GM21447 (cell line): Measurements from ENCODE around the gene MAP4K3.

Experiments used
- ATAC-seq: cut with Tn5 transposase; IDR thresholded peaks from one replicate; pipeline ENCODE4 v1.9.1; 2021; ENCODE audit not compliant: unreplicated experiment

Gene MAP4K3

DNA sequence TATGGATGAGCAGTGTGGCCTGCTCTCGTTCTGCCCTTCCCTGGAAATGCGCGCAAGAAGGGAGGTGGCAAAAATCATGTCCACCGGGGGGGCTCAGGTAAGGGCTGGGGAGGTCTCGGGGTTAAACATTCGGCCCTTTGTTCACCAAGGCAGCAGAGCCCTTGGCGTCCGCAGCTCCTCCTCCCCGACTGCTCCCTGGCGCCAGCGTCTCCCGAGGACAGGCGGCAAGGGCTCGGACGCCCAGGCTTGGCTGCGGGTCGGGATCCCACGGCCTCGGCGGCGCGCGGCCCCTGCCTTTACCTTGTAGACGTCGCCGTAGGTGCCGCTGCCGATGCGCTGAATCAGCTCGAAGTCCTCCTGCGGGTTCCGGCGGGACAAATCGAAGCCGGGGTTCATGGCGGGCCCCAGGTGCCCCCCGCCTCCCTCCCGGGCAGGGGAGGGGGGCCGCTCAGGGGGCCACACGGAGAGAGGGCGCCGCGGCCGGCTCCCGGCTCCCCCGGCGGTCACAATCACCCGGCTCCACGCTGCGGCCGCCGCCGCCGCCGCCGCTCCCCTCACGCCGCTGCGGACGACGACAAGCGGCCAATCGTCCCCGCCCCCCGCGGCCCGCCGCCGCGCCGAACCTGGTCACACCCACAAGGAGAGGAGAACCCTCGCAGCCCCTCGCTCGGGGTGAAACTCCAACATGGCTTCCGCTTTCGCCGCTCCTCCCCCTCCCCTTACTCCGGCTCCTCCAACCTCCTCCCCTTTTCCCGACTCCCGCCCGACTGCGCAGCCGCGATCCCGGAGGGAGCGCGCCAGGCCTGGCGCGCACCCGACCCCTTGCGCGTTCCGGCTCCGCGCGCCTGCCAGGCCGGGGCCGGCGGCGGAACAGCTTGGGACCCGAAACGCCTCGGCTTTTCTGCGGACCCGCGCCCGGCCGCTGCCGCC lies at the start of gene MAP4K3:
Gene MAP4K3, minus strand, starts transcription at position 694 of the 930 bp plus-strand sequence. Its CDS starts 298 bp downstream, at position 396.
- peak; percentile 77 for ATAC-seq

DNA sequence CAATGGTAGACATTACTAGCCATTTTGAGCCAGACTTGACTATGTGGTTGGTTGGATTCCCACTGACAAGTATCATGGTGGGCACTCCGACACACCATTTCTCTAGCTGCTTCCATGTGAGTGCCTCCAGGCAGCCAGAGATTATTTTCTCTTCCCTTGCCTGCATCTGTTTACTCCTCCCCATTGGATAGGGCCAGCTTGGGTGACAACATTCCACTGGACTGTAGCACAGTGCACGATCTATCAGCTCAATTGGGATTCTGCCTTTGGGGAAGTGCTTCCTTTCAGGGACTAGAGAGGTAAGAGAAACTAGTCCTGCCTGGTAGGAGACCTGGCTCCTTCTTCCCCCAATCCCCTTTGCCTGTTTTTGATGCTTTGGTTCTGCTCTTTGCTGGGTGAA lies 49.0 kb upstream of the MAP4K3 start:
- ATAC-seq = no peak

DNA sequence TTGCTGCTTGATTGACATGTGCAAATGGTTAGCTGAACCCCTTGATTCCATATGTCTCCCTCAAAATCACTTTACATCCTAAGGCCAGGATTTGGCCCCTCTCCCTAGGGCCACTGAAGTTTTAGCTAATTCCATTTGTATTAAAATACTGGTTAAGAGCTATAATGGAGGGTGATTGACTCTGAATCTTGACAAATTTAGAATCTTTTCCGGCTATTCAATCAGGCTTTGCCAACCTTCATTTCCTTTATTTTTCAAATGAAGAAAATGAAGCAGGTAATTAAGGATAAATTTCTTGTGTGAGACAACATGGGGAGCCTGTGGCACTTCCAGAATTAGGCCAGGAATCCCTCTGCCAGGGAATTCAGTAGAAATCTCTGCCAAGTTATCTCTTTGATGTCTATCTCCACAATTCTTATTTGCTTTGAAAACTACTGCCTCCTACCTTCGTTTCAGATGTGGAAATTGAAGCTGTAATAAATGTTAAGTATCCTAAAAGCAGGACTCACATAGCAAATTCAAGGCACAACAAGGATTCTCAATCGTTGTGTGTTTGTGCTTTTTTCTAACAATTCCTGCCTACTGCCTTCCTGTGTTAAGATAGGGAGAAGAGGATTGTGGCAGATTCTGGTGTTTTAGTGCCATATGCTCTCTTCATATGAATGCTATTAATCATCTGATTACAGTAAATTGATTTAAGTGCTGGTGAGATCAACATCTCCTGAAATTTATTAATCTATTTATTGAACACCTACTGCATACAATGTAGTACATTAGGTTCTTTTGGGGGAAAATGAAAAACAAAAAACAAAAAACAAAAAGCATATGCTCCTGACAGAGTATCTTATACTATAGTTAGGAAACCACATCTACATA lies 47.8 kb upstream of the MAP4K3 start:
- no peak for ATAC-seq

DNA sequence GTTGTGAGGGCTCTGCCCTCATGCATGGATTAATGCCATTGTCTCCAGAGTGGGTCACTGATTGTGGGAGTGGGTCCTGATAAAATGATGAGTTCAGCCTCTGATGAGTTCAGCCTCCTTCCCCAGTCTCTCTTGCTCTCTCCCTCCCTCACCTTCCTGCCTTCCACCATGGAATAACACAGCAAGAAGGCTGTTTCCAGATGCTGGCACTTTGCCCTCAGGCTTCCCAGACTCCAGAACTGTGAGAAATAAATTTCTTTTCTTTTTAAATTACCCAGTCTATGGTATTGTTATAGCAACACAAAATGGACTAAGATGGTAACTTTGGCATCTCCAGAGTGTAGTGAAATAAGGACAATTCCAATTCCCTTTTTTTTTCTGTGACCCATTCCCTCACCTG lies 47.1 kb upstream of the MAP4K3 start:
- no peak for ATAC-seq

DNA sequence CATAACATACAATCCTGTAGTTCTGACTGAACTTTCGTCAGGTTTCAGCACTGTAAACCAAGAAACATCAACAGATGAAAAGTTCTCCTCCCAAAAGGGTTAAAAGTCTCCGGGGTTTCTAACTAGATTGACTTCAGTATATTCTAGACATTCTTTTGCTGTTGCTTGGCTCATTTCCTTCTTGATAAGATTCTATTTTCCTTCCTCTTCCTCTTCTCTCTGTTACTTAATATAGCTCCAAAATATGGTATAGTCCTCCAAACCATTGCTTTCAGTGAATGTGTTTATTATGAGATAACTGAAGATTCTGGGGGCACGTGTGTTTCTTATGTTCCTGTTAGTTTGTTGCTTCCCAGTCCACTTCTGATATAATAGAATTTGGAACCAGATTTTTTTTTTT lies 46.4 kb upstream of the MAP4K3 start:
- ATAC-seq = no peak

DNA sequence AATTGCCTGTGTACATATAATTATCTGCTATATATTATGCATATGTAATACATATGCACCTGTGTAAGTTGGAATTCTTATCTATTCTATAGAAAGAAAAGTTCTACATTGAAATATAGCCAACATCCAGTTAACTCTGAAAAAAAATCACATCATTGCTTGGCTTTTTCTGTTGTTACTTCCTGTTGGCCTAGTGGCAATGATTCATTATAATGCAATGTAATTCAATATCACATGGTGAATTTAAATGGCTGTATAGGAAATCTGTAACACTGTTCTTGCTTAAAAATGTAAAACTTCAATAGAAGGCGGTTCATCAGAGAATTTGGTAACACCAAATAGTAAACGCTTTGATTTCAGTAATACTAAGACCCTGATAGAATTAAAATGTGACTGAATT lies 44.5 kb upstream of the MAP4K3 start:
- no peak for ATAC-seq

DNA sequence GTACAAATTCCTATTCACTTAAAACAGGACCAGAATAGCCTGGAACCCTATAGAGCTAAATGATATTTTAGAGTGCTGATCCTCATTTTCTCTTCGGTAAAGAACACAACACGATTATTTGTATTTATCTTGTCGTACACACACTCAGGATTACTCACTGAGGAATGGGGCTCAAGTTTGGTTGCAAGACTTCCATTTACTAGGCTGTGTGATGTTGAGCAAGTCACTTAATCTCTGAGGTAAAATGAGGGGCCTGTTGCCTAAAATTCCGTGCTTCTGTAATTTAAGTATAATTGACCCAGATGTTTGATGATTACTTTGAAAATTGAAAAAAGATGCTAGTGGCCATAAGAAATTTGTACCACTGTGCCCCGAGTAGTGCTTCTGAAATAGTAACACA lies 42.6 kb upstream of the MAP4K3 start:
- ATAC-seq = no peak

DNA sequence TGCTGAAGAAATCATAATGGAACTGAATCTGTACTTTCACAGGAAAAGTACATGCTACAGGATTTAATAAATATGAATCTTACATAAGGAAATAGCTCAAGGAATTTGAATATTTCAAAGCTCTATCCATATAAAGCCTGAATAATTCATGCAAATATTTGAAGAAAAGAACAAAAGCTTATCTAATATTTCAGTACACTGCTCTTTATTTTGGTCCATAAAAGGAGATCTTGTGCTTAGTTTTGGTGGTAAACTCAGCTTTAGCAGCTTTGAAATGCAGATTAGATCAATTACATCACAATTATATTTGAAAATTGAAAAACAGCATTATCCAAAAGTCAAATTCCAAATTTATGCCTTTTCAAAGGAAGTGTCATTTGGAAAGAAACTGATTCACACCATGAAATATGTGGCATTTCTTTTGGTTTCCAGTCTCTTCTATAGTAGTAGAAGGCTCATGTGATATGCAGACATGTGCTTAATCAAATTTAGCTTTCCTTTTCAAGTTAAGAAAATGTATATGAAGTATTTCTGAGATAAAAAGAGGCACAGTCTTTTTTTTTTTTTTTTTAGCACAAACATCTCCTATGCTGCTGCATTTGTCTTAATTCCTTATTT lies 42.1 kb upstream of the MAP4K3 start:
- no peak for ATAC-seq

DNA sequence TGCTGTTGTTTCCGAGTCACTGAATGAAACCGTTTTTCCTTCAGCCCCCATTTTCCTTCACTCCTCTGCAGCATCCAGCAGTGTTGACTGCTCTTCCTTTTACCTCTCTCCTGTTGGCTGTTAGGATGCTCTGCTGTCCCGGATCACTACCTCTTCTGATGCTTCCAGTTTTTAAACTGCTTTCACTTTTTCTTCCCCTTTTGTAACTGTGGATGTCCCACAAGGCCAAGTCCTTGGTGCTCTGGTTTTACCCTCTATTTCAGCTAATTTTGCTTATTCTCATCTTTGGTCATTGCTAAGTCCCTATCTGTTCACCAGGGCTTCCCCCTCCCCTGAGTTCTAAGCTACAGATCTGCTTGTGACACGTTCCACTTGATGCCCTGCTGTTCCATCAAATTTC lies 39.4 kb upstream of the MAP4K3 start:
- ATAC-seq = peak; percentile 95

DNA sequence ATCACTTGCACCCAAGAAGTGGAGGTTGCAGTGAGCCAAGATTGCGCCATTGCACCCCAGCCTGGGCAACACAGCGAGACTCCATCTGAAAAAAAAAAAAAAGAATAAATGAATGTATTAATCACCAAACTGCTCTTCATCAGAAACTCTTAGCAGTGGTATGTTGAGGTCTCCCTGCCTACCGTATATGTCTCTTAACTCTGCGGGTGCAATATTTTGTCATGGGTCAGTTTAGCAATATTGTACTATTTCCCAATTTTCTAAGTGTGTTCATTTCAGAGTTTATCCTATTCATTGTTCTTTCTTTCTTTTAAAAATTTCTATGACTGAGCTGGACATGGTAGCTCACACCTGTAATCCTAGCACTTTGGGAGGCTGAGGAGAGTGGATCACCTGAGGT lies 37.9 kb upstream of the MAP4K3 start:
- no peak for ATAC-seq

DNA sequence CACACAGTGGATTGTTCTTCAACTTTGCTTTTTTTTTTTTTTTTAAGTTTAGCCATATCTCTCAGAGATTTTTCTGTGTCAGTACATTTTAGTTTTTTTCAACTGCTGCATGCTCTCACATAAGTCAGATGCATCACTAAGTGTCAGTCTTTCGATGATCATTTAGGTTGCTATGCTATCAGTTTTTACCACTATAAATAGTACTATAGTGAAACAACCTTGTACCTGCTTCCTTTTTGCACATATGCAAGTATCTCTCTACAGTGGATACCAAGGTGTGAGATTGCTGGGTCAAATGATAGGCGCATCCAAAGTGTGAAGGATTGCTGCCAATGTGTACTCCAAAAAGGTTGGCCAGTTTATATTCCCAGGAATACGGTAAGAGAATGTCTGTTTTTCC lies 33.5 kb upstream of the MAP4K3 start:
- ATAC-seq = peak; percentile 63

DNA sequence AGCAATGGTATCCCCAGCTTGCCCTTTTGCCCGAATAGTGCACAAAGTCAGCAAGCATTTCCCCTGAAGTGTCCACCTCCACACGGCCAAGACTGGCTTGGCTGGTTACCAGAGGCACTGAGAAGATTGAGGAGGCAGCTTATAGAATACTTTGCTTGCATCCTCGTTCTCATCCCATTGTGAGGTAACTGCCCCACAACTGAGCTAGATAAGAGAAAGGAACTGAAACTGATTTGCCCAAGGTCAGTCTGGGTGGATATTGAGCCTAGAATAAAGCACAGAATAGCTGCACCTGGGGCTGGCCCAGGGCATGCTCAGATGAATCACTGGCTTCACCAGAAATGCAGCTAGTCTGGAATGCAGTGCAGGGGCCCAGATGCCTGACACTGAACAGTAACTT lies 32.7 kb upstream of the MAP4K3 start:
- ATAC-seq = peak; percentile 85

DNA sequence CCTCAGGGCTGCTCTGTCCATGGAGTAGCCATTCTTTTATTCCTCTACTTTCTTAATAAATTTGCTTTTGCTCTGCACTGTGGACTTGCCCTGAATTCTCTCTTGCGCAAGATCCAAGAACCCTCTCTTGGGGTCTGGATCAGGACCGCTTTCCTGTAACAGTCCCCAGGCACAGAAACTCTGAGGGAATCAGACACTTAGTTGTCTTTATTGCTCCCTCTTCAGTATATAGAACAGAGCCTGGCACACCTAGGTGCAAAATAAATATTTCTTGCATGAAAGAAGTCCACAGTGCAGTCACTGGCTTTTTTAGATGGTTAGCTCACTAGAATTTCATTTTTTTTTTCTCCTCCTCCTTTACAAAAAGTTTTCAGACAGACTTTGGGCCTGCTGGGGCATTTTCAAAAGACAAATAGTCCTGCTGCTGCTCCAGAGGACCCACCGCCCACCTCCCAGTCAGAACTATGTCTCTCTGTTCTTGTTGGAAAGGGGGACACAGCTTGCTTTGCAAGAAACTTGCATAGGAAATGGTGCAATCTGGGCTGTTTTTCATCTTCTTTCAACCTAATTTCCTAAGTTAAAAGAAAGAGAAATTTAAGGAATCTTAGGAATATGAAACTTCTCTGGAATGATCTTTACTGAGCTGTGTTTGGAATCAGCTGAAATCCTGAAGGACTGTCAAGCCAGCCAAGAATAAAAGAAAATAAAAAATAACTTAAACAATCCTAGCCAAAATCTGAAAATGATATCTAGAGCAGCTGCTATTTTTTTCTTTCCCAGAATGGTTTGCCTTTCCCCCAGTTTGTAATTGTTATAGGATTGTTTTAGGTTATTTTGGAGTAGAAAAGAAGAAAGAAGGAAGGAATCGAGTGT lies 31.7 kb upstream of the MAP4K3 start:
- no peak for ATAC-seq

DNA sequence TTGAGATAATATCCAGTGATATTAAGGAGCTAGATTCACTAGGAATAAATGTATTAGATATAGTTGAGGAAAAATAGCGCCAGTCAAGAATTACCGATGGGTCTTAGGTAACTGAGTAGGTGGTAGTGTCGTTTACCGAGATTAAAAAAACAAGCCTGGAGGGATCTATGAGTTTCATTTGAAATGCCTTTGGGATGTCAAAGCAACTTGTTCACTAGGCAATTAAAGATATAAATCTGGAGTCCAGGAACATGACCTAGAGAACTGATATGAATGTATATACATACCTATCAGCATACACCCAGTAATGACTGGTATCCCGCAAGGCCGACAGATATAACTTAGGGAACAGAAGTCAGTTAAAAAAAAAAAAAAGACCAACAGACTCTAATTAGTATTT lies 29.2 kb upstream of the MAP4K3 start:
- ATAC-seq = no peak

DNA sequence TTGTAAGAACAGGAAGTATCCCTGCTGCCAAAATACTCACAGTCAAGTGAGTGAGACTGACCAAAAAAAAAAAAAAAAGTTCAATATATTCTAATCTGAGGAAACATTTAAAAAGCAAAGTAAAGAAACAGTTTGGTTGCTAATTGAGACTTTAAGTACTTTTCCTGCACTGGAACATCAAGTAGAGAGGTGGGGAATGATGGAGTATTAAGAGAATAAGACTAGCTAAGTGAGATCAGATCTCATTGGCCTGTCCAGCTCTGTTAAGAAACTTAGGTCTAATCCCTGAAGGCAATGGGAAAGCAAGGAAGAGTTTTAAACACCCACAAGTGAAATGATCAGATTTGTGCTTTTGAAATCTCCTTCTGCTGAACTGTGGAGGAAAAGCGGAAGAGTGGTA lies 27.8 kb upstream of the MAP4K3 start:
- no peak for ATAC-seq

DNA sequence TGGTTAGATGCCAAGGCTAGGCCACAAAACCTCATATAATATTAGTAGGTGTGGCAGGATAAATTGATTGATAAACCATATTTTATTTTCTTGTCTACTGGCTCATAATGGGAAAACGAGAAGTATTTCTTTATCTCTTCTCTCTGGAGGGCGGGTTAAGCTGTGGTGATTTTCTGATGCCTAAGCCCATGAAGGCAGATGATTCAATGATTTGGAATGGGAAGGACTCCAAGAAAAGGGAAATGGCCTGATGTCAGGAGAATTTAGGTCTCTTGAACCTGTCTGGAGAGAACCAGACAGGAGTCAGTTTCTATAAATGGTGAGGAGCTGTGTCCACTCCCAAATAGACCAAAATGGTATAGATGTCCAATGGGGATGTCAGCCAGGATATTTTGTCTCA lies 18.7 kb upstream of the MAP4K3 start:
- ATAC-seq = no peak

DNA sequence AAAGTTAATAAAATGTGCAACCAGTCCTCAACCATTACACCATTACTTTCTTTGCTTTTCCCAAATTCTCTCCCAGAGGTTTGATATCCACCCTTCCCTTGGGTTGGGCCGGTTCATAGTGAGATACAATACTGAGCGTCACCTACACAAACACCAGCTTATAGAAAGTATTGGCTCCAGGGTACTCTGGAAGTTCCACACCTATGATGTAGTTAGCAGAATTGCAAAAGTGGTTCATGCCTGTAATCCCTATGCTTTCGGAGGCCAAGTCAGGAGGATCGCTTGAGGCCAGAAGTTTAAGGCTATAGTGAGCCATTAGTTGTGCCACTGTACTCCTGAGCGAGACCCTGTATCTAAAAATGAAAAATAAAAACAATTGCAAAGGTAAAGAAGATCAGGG lies 15.3 kb upstream of the MAP4K3 start:
- no peak for ATAC-seq

DNA sequence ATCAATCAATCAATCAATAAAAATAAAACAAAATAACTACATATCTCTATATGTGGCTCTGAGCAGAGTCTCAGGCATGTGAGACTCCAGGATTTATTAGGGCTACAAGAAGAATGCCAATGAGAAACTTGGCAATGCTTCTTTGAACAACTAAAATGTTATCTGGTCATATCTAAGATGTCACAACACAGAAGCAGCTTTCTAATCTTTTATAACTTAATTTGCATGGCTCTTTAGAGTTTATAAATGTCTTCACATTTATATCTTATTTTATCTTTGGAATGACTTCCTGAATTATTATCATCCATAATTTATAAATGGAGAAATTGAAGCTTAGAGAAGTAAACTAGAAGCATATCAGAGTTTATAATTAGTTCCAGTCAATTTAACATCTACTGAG lies 14.9 kb upstream of the MAP4K3 start:
- no peak for ATAC-seq

DNA sequence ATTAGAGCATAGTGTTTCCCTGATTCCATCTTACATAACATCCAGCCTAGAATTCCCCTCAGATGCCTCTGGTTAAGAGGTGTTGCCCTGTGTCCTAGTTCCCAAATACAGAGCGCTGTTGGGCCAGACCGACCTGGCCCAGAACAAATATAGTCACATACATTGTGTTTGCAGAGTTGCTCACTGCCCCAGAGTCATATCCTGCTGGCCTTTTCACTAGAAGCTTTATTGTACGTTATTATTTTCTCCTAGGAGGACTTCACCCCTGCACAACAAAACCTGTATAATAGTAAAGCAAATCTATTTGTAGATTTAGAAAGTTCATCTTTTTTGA lies 11.1 kb upstream of the MAP4K3 start:
- no peak for ATAC-seq

DNA sequence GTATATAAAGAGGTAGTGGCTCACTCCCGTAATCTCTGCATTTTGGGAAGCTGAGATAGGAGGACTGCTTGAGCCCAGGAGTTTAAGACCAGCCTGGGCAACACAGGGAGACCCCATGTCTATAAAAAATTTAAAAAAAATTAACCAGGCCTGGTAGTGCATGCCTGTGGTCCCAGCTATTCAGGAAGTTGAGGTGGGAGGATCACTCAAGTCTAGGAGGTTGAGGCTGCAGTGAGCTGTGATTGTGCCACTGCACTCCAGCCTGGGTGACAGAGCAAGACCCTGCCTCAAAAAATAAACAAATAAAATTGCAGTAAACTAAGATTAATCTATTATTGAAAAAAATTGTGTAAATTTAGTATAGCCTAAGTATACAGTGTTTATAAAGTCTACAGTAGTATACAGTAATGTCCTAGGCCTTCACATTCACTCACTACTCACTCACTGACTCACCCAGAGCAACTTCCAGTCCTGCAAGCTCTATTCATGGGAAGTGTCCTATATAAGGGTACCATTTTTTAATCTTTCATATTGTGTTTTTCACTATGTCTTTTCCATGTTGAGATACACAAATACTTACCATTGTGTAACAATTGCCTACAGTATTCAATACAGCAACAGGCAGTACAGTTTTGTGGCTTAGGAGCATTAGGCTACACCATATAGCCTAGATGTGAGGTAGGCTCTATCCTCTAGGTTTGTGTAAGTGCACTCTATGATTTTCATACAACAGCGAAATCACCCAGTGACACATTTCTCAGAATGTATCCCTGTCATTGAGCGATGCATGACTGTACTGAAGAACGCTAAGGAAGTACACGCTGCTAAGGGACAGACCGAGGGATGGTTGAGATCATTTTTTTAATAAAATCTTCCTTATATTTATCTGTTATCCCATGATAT lies 10.4 kb upstream of the MAP4K3 start:
- no peak for ATAC-seq
